H1 (cell line): ENCODE results near the gene PCBD1. TPM values are rescaled to one million over a fixed set of nuclear protein-coding genes. Genes with fewer than 3 reads are reported as not detected.

ENCODE experiments used
- ATF3 ChIP-seq: IDR thresholded peaks from 2 replicates; pipeline ENCODE4 v1.6.1; 2011; ENCODE audit warnings: low read depth, mild to moderate bottlenecking, low read length; ENCODE audit not compliant: insufficient read depth
- JUN ChIP-seq: IDR thresholded peaks from 2 replicates; pipeline ENCODE4 v1.6.1; 2011; ENCODE audit warnings: low read depth, mild to moderate bottlenecking, improper control_type of control experiment, low read length
- MAX ChIP-seq: IDR thresholded peaks from 2 replicates; pipeline ENCODE4 v1.6.1; 2012; ENCODE audit warnings: inconsistent platforms
- NANOG ChIP-seq: IDR thresholded peaks from 2 replicates; pipeline ENCODE4 v1.6.1; 2011; ENCODE audit warnings: low read length, low read depth, mild to moderate bottlenecking, inconsistent platforms; ENCODE audit not compliant: insufficient read depth, poor library complexity, severe bottlenecking
- POU5F1 ChIP-seq: IDR thresholded peaks from 2 replicates; pipeline ENCODE4 v1.6.1; 2011; ENCODE audit warnings: low read depth, mild to moderate bottlenecking, low read length, moderate library complexity
- RXRA ChIP-seq: IDR thresholded peaks from 2 replicates; pipeline ENCODE4 v1.6.1; 2011; ENCODE audit warnings: low read depth, mild to moderate bottlenecking, low read length, moderate library complexity; ENCODE audit not compliant: insufficient read depth
- SP1 ChIP-seq: IDR thresholded peaks from 2 replicates; pipeline ENCODE4 v1.6.1; 2011; ENCODE audit warnings: low read depth, low read length
- SP2 ChIP-seq: IDR thresholded peaks from 2 replicates; pipeline ENCODE4 v1.6.1; 2012; ENCODE audit warnings: mild to moderate bottlenecking, low read length, inconsistent platforms
- TEAD4 ChIP-seq: IDR thresholded peaks from 2 replicates; pipeline ENCODE4 v1.6.1; 2012; ENCODE audit warnings: low read depth, low read length, inconsistent platforms, mixed read lengths
- polyA plus RNA-seq, 7 experiments: library from polyadenylated mRNA; depleted of rRNA in 3 of 7; stranded (reverse) in 5 of 7; unstranded in 2 of 7; fragments of >200 nt in 5 of 7; fragments of 200-250 nt in 2 of 7; gene quantifications; 1 replicate in 5 of 7; 2 replicates in 1 of 7; 4 replicates in 1 of 7; pipeline versions ENCODE4 v1.2.1 to v1.2.3, GENCODE V29; 2011 to 2013; ENCODE audit warnings: missing spikeins in 2 of 7, mixed read lengths in 2 of 7
- total RNA-seq: library from RNA; stranded (reverse); fragmentation: NEBNext Ultra II Directional; extraction: Animal tissue kit (Norgen Biotek cat#: 25700); gene quantifications from 2 replicates; pipeline ENCODE4 v1.2.1, GENCODE V29; 2021
- TF ChIP-seq, protein P1 (sequence below): fragments of 300-600 bp; sonication (generic); IDR thresholded peaks from 2 replicates; pipeline ENCODE4 v1.7.1; 2012; ENCODE audit warnings: low read length, moderate library complexity, mild to moderate bottlenecking, inconsistent platforms; ENCODE audit not compliant: insufficient replicate concordance
- TF ChIP-seq, protein P2 (sequence below): IDR thresholded peaks from 2 replicates; pipeline ENCODE4 v1.6.1; 2012; ENCODE audit warnings: inconsistent platforms

The PCBD1 gene
- total and polyA plus RNA-seq, 2 of the 8 experiments (the other 6 are each of a cell fraction or from before 2014, with no cell fraction given), result 46.5 to 55.0 TPM

DNA sequence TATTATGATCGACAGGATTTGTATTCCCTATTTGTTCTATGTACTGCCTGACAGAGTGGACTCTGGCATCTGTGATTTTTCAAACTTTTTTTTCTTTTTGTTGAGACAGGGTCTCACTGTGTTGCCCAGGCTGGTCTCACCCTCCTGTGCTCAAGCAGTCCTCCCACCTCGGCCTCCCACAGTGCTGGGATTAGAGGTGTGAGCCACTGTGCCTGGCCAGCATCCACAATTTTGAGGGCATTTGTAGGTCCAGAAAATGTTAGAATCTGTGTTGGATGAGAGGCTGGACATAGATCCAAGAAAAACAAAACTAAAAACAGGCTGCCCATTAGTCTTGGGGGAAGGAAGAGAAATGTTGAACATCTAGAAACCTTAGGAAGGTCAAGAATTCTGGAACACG is 38.3 kb downstream of the PCBD1 start (continued):
- TF ChIP-seq, protein P1, sequence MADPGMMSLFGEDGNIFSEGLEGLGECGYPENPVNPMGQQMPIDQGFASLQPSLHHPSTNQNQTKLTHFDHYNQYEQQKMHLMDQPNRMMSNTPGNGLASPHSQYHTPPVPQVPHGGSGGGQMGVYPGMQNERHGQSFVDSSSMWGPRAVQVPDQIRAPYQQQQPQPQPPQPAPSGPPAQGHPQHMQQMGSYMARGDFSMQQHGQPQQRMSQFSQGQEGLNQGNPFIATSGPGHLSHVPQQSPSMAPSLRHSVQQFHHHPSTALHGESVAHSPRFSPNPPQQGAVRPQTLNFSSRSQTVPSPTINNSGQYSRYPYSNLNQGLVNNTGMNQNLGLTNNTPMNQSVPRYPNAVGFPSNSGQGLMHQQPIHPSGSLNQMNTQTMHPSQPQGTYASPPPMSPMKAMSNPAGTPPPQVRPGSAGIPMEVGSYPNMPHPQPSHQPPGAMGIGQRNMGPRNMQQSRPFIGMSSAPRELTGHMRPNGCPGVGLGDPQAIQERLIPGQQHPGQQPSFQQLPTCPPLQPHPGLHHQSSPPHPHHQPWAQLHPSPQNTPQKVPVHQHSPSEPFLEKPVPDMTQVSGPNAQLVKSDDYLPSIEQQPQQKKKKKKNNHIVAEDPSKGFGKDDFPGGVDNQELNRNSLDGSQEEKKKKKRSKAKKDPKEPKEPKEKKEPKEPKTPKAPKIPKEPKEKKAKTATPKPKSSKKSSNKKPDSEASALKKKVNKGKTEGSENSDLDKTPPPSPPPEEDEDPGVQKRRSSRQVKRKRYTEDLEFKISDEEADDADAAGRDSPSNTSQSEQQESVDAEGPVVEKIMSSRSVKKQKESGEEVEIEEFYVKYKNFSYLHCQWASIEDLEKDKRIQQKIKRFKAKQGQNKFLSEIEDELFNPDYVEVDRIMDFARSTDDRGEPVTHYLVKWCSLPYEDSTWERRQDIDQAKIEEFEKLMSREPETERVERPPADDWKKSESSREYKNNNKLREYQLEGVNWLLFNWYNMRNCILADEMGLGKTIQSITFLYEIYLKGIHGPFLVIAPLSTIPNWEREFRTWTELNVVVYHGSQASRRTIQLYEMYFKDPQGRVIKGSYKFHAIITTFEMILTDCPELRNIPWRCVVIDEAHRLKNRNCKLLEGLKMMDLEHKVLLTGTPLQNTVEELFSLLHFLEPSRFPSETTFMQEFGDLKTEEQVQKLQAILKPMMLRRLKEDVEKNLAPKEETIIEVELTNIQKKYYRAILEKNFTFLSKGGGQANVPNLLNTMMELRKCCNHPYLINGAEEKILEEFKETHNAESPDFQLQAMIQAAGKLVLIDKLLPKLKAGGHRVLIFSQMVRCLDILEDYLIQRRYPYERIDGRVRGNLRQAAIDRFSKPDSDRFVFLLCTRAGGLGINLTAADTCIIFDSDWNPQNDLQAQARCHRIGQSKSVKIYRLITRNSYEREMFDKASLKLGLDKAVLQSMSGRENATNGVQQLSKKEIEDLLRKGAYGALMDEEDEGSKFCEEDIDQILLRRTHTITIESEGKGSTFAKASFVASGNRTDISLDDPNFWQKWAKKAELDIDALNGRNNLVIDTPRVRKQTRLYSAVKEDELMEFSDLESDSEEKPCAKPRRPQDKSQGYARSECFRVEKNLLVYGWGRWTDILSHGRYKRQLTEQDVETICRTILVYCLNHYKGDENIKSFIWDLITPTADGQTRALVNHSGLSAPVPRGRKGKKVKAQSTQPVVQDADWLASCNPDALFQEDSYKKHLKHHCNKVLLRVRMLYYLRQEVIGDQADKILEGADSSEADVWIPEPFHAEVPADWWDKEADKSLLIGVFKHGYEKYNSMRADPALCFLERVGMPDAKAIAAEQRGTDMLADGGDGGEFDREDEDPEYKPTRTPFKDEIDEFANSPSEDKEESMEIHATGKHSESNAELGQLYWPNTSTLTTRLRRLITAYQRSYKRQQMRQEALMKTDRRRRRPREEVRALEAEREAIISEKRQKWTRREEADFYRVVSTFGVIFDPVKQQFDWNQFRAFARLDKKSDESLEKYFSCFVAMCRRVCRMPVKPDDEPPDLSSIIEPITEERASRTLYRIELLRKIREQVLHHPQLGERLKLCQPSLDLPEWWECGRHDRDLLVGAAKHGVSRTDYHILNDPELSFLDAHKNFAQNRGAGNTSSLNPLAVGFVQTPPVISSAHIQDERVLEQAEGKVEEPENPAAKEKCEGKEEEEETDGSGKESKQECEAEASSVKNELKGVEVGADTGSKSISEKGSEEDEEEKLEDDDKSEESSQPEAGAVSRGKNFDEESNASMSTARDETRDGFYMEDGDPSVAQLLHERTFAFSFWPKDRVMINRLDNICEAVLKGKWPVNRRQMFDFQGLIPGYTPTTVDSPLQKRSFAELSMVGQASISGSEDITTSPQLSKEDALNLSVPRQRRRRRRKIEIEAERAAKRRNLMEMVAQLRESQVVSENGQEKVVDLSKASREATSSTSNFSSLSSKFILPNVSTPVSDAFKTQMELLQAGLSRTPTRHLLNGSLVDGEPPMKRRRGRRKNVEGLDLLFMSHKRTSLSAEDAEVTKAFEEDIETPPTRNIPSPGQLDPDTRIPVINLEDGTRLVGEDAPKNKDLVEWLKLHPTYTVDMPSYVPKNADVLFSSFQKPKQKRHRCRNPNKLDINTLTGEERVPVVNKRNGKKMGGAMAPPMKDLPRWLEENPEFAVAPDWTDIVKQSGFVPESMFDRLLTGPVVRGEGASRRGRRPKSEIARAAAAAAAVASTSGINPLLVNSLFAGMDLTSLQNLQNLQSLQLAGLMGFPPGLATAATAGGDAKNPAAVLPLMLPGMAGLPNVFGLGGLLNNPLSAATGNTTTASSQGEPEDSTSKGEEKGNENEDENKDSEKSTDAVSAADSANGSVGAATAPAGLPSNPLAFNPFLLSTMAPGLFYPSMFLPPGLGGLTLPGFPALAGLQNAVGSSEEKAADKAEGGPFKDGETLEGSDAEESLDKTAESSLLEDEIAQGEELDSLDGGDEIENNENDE, result no peak
- TF ChIP-seq SP2 (no peak), MAX (no peak), POU5F1 (no peak), JUN (no peak), NANOG (no peak), RXRA (no peak), SP1 (no peak), ATF3 (no peak), TEAD4 (no peak)
- TF ChIP-seq, protein P2, sequence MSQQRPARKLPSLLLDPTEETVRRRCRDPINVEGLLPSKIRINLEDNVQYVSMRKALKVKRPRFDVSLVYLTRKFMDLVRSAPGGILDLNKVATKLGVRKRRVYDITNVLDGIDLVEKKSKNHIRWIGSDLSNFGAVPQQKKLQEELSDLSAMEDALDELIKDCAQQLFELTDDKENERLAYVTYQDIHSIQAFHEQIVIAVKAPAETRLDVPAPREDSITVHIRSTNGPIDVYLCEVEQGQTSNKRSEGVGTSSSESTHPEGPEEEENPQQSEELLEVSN, result no peak
